ENCODE measurements around the gene CHRNA7.

The CHRNA7 gene

DNA sequence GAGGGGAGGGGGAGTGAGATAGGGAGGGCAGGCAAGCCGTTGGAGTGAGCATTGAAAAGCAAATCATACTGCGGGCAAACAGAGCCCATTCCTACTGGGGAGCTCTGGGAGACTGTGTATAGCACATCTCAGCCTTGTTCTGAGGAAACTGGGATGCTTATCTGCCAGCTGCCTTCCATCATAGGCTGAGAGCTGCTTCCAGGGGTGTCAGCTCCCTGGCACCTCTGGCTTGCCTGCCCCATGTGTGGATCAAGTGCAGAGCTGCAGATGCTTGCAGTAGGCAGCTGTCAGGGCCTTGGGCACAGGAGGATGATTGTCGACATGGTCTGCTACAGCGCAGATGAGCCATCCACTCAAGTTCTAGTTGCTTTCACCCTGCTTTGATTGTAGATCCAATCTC, 86.8 kb downstream of the CHRNA7 start:
- no peak overlapping the region for H3K4me3 ChIP-seq (replicated peaks; ENCODE audit: low read depth, low read length)
- TF ChIP-seq, protein P1, sequence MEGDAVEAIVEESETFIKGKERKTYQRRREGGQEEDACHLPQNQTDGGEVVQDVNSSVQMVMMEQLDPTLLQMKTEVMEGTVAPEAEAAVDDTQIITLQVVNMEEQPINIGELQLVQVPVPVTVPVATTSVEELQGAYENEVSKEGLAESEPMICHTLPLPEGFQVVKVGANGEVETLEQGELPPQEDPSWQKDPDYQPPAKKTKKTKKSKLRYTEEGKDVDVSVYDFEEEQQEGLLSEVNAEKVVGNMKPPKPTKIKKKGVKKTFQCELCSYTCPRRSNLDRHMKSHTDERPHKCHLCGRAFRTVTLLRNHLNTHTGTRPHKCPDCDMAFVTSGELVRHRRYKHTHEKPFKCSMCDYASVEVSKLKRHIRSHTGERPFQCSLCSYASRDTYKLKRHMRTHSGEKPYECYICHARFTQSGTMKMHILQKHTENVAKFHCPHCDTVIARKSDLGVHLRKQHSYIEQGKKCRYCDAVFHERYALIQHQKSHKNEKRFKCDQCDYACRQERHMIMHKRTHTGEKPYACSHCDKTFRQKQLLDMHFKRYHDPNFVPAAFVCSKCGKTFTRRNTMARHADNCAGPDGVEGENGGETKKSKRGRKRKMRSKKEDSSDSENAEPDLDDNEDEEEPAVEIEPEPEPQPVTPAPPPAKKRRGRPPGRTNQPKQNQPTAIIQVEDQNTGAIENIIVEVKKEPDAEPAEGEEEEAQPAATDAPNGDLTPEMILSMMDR (IDR thresholded peaks at IDR 0.05; ENCODE audit: low read length, missing control alignments) = no peak
- no peak for DNase-seq (ENCODE audit: low read depth)

DNA sequence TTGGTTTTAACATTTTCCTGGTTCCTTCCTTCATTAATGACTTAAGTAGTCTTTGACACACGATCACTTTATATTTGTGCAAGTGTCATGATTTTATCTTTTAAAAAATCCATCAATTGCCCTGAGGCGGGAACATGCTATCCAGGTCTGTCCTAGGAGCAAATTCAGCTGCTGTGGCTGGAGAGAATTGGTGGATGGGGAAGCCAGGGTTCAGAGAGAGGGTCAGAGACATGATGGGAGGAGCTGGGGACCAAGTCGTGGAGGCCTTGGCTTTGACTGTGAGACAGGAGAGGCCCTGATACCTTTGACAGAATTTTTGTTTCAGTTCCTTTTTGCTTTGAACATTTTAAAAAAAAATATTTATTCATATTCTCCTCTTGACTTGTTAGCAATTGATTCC, 89.0 kb downstream of the CHRNA7 start:
- TF ChIP-seq, protein P1 (IDR thresholded peaks at IDR 0.05; ENCODE audit: low read length, missing control alignments) = no peak
- DNase-seq (ENCODE audit: low read depth) = no peak

DNA sequence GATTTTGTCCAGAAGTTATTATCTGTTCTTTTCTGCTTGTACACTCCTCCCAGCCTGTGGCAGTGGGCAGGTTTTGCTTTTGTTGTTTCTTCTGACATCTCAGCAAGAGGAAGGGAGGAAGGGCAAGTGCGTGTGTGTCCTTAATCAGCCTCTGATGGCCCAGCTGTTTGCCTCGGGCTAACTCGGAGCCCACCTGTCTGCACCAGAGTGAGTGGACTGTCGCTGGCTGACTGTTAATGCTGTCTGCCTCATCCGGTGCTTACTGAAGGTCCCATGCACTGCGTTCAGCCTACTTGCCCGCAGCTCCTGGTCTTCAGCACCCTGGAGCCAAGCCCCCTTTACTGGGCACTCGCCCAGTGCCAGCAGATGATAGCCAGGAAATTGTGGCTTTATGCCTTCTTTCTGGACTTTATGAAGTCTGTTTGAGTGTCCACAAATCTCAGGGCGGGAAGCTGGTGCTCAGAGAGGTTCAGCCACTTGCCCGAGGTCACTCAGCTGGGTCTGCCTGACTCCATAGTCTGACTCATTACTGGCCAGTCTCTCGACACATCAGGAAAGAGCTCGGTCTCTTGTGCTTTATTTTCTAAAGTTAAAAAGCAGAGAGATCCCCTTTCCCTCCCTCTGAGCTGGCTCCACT, 89.5 kb downstream of the CHRNA7 start:
- TF ChIP-seq, protein P1 (IDR thresholded peaks at IDR 0.05; ENCODE audit: low read length, missing control alignments) = no peak
- no peak overlapping the region for H3K4me3 ChIP-seq (replicated peaks; ENCODE audit: low read depth, low read length)
- no peak for DNase-seq (ENCODE audit: low read depth)

More for the DNA sequence above, 89.0 kb downstream of the CHRNA7 start:
- no peak overlapping the region for H3K4me3 ChIP-seq (replicated peaks; ENCODE audit: low read depth, low read length)

DNA sequence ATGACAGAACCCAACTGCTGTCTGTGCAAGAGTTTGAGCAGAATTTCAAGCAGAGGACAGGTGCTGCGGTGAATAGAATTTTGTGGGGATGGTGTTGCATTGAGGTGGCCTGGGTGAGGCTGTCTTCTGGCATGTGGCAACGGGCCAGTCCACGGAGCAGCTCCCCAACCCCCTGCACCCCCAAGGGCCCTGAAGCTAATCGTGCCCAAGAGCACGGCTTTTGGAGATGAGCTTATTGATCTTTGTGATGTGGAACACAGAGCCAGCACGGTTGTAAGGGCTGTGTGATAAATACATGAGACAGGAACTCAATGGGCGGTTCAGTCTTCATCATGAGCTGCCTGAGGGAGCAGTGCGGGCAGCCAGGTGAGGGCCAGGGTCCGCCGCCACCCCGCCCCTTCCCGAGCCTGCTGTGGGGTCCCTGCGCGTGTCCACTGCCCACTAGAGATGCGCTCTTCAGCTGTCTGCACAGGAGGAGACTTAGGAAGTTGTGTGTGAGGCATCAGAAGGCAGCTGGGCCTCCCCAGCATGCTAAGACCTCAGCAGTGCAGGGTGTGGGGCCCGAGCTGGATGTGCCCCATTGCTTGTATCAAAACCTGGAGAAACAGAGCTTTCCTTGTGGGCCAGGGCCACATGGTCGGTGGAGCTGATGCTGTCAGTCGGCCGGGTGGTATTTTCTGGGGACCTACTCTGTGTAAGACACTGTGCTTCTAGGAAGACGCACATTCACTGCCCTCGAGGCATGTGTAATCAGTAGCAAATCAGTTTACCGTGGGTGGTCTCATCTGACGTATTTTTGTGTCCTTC, 90.5 kb downstream of the CHRNA7 start:
- no peak for DNase-seq (ENCODE audit: low read depth)
- TF ChIP-seq, protein P1 (IDR thresholded peaks at IDR 0.05; ENCODE audit: low read length, missing control alignments) = no peak
- no peak overlapping the region for H3K4me3 ChIP-seq (replicated peaks; ENCODE audit: low read depth, low read length)

DNA sequence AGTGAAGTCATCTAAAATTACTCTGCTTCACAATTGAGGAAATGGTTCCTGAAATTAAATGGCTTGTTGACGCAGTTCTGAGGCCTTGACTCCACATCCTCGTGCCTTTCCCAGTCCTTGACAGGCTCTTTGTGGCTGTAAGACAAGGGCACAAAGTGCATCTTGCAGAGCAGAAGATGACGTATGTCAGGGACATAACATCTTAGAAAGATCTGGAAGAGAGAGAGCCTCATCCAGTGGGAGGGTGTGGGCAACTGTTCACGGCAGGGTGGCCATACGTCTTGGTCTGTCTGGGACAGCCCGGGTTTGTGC, 91.0 kb downstream of the CHRNA7 start:
- H3K4me3 ChIP-seq (replicated peaks; ENCODE audit: low read depth, low read length) = no peak overlapping the region
- TF ChIP-seq, protein P1 (IDR thresholded peaks at IDR 0.05; ENCODE audit: low read length, missing control alignments) = no peak
- no peak for DNase-seq (ENCODE audit: low read depth)

DNA sequence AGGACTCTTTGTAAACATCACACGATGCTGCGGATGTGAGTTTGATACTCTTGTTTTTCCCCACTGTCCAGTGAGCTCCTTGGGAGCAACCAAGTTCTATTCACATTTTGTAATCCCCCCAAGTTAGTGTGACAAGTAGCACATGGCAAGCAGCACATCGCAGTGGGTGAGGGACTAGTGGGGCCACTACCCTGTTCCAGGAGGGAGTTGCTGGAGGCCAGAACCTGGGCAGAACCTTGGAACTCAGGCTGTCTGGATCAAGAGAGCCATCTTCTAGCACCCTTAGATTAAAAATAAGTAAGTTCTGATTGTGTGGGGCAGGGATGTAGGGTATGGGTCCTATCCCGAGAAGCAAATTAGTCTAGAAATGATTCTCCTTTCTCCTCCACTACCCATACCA, 91.7 kb downstream of the CHRNA7 start:
- DNase-seq (ENCODE audit: low read depth) = no peak
- TF ChIP-seq, protein P1 (IDR thresholded peaks at IDR 0.05; ENCODE audit: low read length, missing control alignments) = no peak
- H3K4me3 ChIP-seq (replicated peaks; ENCODE audit: low read depth, low read length) = no peak overlapping the region
